ENCODE data around the gene CEACAM19. TPM values are rescaled to one million over a fixed set of nuclear protein-coding genes. Genes with fewer than 3 reads are reported as not detected.
A peak's percentile ranks its signal among the peaks of the same experiment; 100 is the strongest.

Gene CEACAM19
- total and polyA plus RNA-seq, 2 of the 4 experiments (the other 2 are of a cell fraction) = 0.72 to 9.3 TPM

DNA sequence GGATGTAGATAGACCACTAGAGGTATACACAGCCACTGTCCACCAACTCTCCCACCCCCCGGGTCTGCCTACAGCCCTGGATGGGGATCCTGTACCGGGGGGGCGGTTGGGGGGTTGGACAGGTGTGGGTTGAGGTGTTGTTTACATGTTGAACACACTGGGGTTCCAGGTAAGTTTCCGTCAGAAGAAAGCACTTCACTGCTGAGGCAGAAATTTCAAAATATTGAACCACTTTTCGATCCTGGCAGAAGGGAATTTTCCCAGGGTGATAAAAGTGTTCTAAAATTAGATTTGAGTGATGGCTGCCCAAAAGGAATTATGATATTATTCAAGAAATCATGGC, 21.1 kb downstream of the CEACAM19 start:
- Histone ChIP-seq H3K4me3 (ENCODE audit: insufficient read depth, low read depth, low read length) (no peak overlapping the region), H3K4me2 (ENCODE audit: low read depth, low read length) (no peak overlapping the region)

More for the DNA sequence above, 21.1 kb downstream of the CEACAM19 start:
- Histone ChIP-seq H3K56ac (ENCODE audit: extremely low read depth, insufficient read depth, low read length) (no peak overlapping the region), H2BK15ac (ENCODE audit: low read depth, low read length) (peak overlapping the region; percentile 85; the same call in 1 of the 3 replicates), H2BK20ac (ENCODE audit: low read depth, low read length) (no peak overlapping the region), H2AK9ac (replicated peaks; ENCODE audit: low read depth, low read length, poor library complexity) (peak overlapping the region; percentile 16), H2BK5ac (ENCODE audit: low read depth, low read length, poor library complexity, severe bottlenecking) (peak overlapping the region; percentile 31), H4K5ac (ENCODE audit: low read depth, low read length) (no peak overlapping the region), H4K8ac (ENCODE audit: low read depth in 2 of 2, low read length in 2 of 2) (peak overlapping the region in 1 of 2 experiments; percentile 27; a peak in 1 of 4 replicates), H3K9ac (ENCODE audit: low read depth, low read length) (no peak overlapping the region), H3K27ac (ENCODE audit: insufficient read depth, low read length) (no peak overlapping the region), H2BK120ac (ENCODE audit: low read depth, low read length) (no peak overlapping the region; the same call in 1 of the 2 replicates), H3K36me3 (ENCODE audit: control insufficient read depth, insufficient read depth, low read length) (no peaks in the 10 kb centered on the region), H3K9me3 (ENCODE audit: control insufficient read depth, insufficient read depth, low read length) (no peaks in the 10 kb centered on the region), H3K79me1 (ENCODE audit: low read depth in 1 of 2, low read length in 2 of 2) (no peaks in the 10 kb centered on the region), H3K14ac (replicated peaks; ENCODE audit: low read depth, low read length) (no peak overlapping the region), H3K9me1 (ENCODE audit: insufficient read depth, low read length) (peaks cover 4% of the 10 kb centered on the region; the same call in 1 of the 2 replicates), H2AK5ac (ENCODE audit: low read depth, low read length) (peak overlapping the region; percentile 15; the same call in 1 of the 2 replicates), H4K91ac (ENCODE audit: insufficient read depth, low read depth, low read length) (no peak overlapping the region; the same call in 1 of the 2 replicates), H3K27me3 (ENCODE audit: control insufficient read depth, insufficient read depth, low read length) (no peaks in the 10 kb centered on the region), H2AFZ (replicated peaks; ENCODE audit: low read length, poor library complexity) (peak overlapping the region; percentile 84), H3K4ac (ENCODE audit: low read depth, low read length) (no peak overlapping the region; the same call in 1 of the 2 replicates), H3K4me1 (ENCODE audit: control insufficient read depth, insufficient read depth, low read length) (peaks cover 6% of the 10 kb centered on the region), H4K20me1 (ENCODE audit: insufficient read depth, low read length) (no peaks in the 10 kb centered on the region), H3K23ac (ENCODE audit: low read depth, low read length) (no peak overlapping the region), H3K18ac (ENCODE audit: low read depth, low read length) (no peak overlapping the region)
- in situ Hi-C loops (cut with MboI; ENCODE audit: low sequenced_read_pairs) (no loop called here), intact Hi-C loops (cut with micrococcal nuclease) (no loop called here), dilution Hi-C loops (cut with HindIII; ENCODE audit: low sequenced_read_pairs, unreplicated experiment) (no loop called here)
- TF ChIP-seq, protein P1, sequence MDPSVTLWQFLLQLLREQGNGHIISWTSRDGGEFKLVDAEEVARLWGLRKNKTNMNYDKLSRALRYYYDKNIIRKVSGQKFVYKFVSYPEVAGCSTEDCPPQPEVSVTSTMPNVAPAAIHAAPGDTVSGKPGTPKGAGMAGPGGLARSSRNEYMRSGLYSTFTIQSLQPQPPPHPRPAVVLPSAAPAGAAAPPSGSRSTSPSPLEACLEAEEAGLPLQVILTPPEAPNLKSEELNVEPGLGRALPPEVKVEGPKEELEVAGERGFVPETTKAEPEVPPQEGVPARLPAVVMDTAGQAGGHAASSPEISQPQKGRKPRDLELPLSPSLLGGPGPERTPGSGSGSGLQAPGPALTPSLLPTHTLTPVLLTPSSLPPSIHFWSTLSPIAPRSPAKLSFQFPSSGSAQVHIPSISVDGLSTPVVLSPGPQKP (IDR thresholded peaks at IDR 0.05; ENCODE audit: borderline replicate concordance, low read depth, low read length) = no peak
- TF ChIP-seq MAFK (IDR thresholded peaks at IDR 0.05; ENCODE audit: low read depth, low read length) = no peak
- no peak for TF ChIP-seq CHD1 (IDR thresholded peaks at IDR 0.05; ENCODE audit: low read depth, low read length)
- TF ChIP-seq, protein P2, sequence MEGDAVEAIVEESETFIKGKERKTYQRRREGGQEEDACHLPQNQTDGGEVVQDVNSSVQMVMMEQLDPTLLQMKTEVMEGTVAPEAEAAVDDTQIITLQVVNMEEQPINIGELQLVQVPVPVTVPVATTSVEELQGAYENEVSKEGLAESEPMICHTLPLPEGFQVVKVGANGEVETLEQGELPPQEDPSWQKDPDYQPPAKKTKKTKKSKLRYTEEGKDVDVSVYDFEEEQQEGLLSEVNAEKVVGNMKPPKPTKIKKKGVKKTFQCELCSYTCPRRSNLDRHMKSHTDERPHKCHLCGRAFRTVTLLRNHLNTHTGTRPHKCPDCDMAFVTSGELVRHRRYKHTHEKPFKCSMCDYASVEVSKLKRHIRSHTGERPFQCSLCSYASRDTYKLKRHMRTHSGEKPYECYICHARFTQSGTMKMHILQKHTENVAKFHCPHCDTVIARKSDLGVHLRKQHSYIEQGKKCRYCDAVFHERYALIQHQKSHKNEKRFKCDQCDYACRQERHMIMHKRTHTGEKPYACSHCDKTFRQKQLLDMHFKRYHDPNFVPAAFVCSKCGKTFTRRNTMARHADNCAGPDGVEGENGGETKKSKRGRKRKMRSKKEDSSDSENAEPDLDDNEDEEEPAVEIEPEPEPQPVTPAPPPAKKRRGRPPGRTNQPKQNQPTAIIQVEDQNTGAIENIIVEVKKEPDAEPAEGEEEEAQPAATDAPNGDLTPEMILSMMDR (conservative IDR thresholded peaks at IDR 0.05; ENCODE audit: low read depth, low read length) = no peak
- TF ChIP-seq NFE2L2 (IDR thresholded peaks at IDR 0.05; ENCODE audit: low read depth, low read length) = no peak
- no CpG with 5 or more reads among the region's 5 CpGs for WGBS, 2 experiments (ENCODE audit: extremely low coverage in 2 of 2, insufficient read length in 1 of 2)
- DNase-seq (no peak), ATAC-seq (ENCODE audit: low read depth) (no peak)
- POLR2A ChIA-PET (ENCODE audit: unreplicated experiment) = no interaction called here
- BruUV-seq (replicated peaks) = no TSS peak
- CTCF ChIA-PET = no interaction called here

All from IMR-90 (cell line).